Subcutaneous adipose tissue (tissue), 4 donors: ENCODE data around the gene RETREG1. TPM values are rescaled to one million over a fixed set of nuclear protein-coding genes. Genes with fewer than 3 reads are reported as not detected.

Experiments
- CTCF ChIP-seq: fragments of 450-650 bp; IDR thresholded peaks from one replicate; pipeline ENCODE4 v1.5.1; 2016; ENCODE audit warnings: low read depth, mild to moderate bottlenecking, control low read depth, antibody characterized with exemption, moderate library complexity
- total RNA-seq, 4 donors: library from RNA; depleted of rRNA; stranded (reverse); fragments of >200 nt; gene quantifications; one replicate each; pipeline ENCODE4 v1.1.0, GENCODE V29; 2016

The RETREG1 gene
- total RNA-seq, 4 donors from 2014 or later: 71.0 to 131 (median 91.7) TPM

GRCh38 chr5:16570121-16570815 is 46.5 kb downstream of the RETREG1 start:
- no peak for TF ChIP-seq CTCF

GRCh38 chr5:16568875-16569580 is 47.8 kb downstream of the RETREG1 start:
- TF ChIP-seq CTCF: no peak

- no peak for TF ChIP-seq CTCF
Measured at GRCh38 chr5:16567365-16567764, 49.4 kb downstream of the RETREG1 start.

- TF ChIP-seq CTCF: no peak
Measured at GRCh38 chr5:16565118-16565517, 51.7 kb downstream of the RETREG1 start.

GRCh38 chr5:16564248-16564867 is 52.4 kb downstream of the RETREG1 start:
- no peak for TF ChIP-seq CTCF

GRCh38 chr5:16563686-16564085 is 53.1 kb downstream of the RETREG1 start:
- TF ChIP-seq CTCF: no peak

- no peak for TF ChIP-seq CTCF
Measured at GRCh38 chr5:16561660-16562059, 55.1 kb downstream of the RETREG1 start.
